HEK293T (cell line): ENCODE results near the gene KCTD15.

Experiments
- ARNT ChIP-seq: fragments of 450-650 bp; IDR thresholded peaks from 2 replicates; pipeline ENCODE4 v1.6.1; 2017; ENCODE audit warnings: mild to moderate bottlenecking
- BHLHE40 ChIP-seq: fragments of 450-650 bp; IDR thresholded peaks from 2 replicates; pipeline ENCODE4 v1.6.1; 2016; ENCODE audit warnings: mild to moderate bottlenecking, moderate library complexity, borderline replicate concordance
- CTBP1 ChIP-seq: fragments of 450-650 bp; IDR thresholded peaks from 2 replicates; pipeline ENCODE4 v1.6.1; 2016; ENCODE audit warnings: borderline replicate concordance
- FOXA1 ChIP-seq: fragments of 450-650 bp; IDR thresholded peaks from 2 replicates; pipeline ENCODE4 v1.6.1; 2016; ENCODE audit warnings: mild to moderate bottlenecking
- FOXK2 ChIP-seq: fragments of 450-650 bp; IDR thresholded peaks from 2 replicates; pipeline ENCODE4 v1.6.1; 2016; ENCODE audit warnings: mild to moderate bottlenecking
- FOXM1 ChIP-seq: fragments of 450-650 bp; IDR thresholded peaks from 2 replicates; pipeline ENCODE4 v1.6.1; 2017; ENCODE audit warnings: mild to moderate bottlenecking, borderline replicate concordance
- HDGF ChIP-seq: fragments of 450-650 bp; IDR thresholded peaks from 2 replicates; pipeline ENCODE4 v1.6.1; 2017; ENCODE audit warnings: antibody characterized with exemption, borderline replicate concordance
- L3MBTL2 ChIP-seq: fragments of 450-650 bp; conservative IDR thresholded peaks from 2 replicates; pipeline ENCODE4 v1.6.1; 2016; ENCODE audit warnings: mild to moderate bottlenecking
- NFRKB ChIP-seq: fragments of 450-650 bp; IDR thresholded peaks from 2 replicates; pipeline ENCODE4 v1.6.1; 2016; ENCODE audit warnings: mild to moderate bottlenecking, moderate library complexity
- PKNOX1 ChIP-seq: fragments of 450-650 bp; IDR thresholded peaks from 2 replicates; pipeline ENCODE4 v1.6.1; 2016
- SP1 ChIP-seq: fragments of 450-650 bp; IDR thresholded peaks from 2 replicates; pipeline ENCODE4 v1.6.1; 2017
- TARDBP ChIP-seq: fragments of 450-650 bp; IDR thresholded peaks from 2 replicates; pipeline ENCODE4 v1.6.1; 2016
- ZNF384 ChIP-seq: fragments of 450-650 bp; IDR thresholded peaks from 2 replicates; pipeline ENCODE4 v1.6.1; 2016

- TF ChIP-seq FOXA1: no peak
- TF ChIP-seq ARNT: no peak
- TF ChIP-seq TARDBP: no peak
- TF ChIP-seq SP1: no peak
- no peak for TF ChIP-seq HDGF
- no peak for TF ChIP-seq FOXK2
- TF ChIP-seq BHLHE40: no peak
- TF ChIP-seq NFRKB: no peak
- TF ChIP-seq FOXM1: no peak
- TF ChIP-seq ZNF384: no peak
- no peak for TF ChIP-seq CTBP1
- no peak for TF ChIP-seq PKNOX1
- no peak for TF ChIP-seq L3MBTL2
Measured at GRCh38 chr19:33785795-33786194, 10.9 kb upstream of the KCTD15 start.
